SU-DHL-6 (cell line): ENCODE measurements around the gene NOTCH4.

ENCODE experiments used
- H2AFZ ChIP-seq: fragments of 200-600 bp; sonication (generic); 2 replicates; pipeline ENCODE4 v1.6.1; 2014; ENCODE audit warnings: low read depth, mild to moderate bottlenecking, moderate library complexity, mixed read lengths, antibody characterized with exemption, low read length; ENCODE audit not compliant: severe bottlenecking
- H3F3A ChIP-seq: fragments of 200-600 bp; shearing (Covaris generic); 2 replicates; pipeline ENCODE4 v1.6.0; 2016; ENCODE audit warnings: antibody characterized with exemption, mild to moderate bottlenecking; ENCODE audit not compliant: insufficient read depth
- H3K27ac ChIP-seq: fragments of 200-600 bp; sonication (generic); 2 replicates; pipeline ENCODE4 v1.5.1; 2016; ENCODE audit warnings: low read depth, mild to moderate bottlenecking, low read length, moderate library complexity, mixed read lengths
- H3K27me3 ChIP-seq: fragments of 200-600 bp; sonication (generic), shearing (Covaris generic); 2 replicates; pipeline ENCODE4 v1.6.0; 2014; ENCODE audit warnings: mild to moderate bottlenecking, low read length
- H3K36me3 ChIP-seq: fragments of 200-600 bp; sonication (generic); 2 replicates; pipeline ENCODE4 v1.6.1; 2014; ENCODE audit warnings: mild to moderate bottlenecking, low read length, mixed read lengths
- H3K4me2 ChIP-seq: fragments of 300-600, 200-600 bp; shearing (Covaris generic), sonication (generic); 2 replicates; pipeline ENCODE4 v1.6.0; 2014; ENCODE audit warnings: low read length, low read depth, mild to moderate bottlenecking; ENCODE audit not compliant: poor library complexity, severe bottlenecking
- H3K4me3 ChIP-seq: fragments of 200-600 bp; sonication (generic); 2 replicates; pipeline ENCODE4 v1.5.1; 2014; ENCODE audit warnings: antibody characterized with exemption, low read length, mild to moderate bottlenecking, mixed read lengths; ENCODE audit not compliant: insufficient read depth, poor library complexity, severe bottlenecking
- H3K79me2 ChIP-seq: fragments of 200-600 bp; sonication (generic); 2 replicates; pipeline ENCODE4 v1.6.1; 2014; ENCODE audit warnings: mild to moderate bottlenecking, low read length, moderate library complexity; ENCODE audit not compliant: insufficient read depth
- H3K9ac ChIP-seq: fragments of 200-600 bp; sonication (generic); 2 replicates; pipeline ENCODE4 v1.7.0; 2014; ENCODE audit warnings: mild to moderate bottlenecking, low read length
- H3K9me2 ChIP-seq: fragments of 200-600 bp; sonication (generic); replicated peaks from 2 replicates; pipeline ENCODE4 v1.6.1; 2014; ENCODE audit warnings: low read length; ENCODE audit not compliant: insufficient read depth
- H3K9me3 ChIP-seq: fragments of 200-600 bp; sonication (generic); 2 replicates; pipeline ENCODE4 v1.6.1; 2014; ENCODE audit warnings: low read length, mixed read lengths; ENCODE audit not compliant: insufficient read depth
- H4K20me1 ChIP-seq: fragments of 200-600 bp; sonication (generic); 2 replicates; pipeline ENCODE4 v1.6.1; 2014; ENCODE audit warnings: low read depth, mild to moderate bottlenecking, antibody characterized with exemption, low read length, moderate library complexity, mixed read lengths
- EZH2phosphoT487 ChIP-seq: fragments of 200-600 bp; sonication (generic), shearing (Covaris generic); conservative IDR thresholded peaks from 2 replicates; pipeline ENCODE4 v1.6.1; 2018; ENCODE audit warnings: mild to moderate bottlenecking, antibody characterized with exemption, low read length, moderate library complexity, mixed read lengths
- TF ChIP-seq, protein P1 (sequence below): fragments of 200-600 bp; sonication (generic); IDR thresholded peaks from one replicate; pipeline ENCODE4 v1.5.1; 2017; ENCODE audit warnings: antibody characterized with exemption, mild to moderate bottlenecking, low read length, moderate library complexity; ENCODE audit not compliant: insufficient read depth, poor library complexity, severe bottlenecking

NOTCH4 gene

DNA sequence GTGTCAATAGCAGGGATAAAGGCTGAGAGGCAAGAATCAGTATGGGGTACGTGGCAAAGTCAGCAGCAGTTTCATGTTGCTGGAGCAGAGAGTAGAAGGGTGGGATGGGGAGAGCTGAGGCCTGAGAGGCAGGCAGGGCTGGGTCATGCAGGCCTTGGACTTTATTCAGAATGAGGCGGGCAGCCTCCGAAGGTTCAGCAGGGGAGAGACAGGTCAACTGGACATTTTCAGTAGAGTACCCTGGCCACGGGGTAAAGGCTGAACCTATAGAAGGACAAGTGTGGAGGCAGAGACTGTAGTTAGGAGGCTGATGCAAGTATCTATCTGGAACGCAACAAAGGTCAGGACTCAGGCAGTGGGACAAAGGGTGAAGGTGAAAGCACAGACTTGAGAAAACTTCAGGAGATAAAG, 13.7 kb downstream of the NOTCH4 start:
- Histone ChIP-seq H3K36me3 (no peaks in the 10 kb centered on the region), H3K9me3 (no peaks in the 10 kb centered on the region), H2AFZ (no peak overlapping the region), H3K79me2 (no peaks in the 10 kb centered on the region), H3K27me3 (no peaks in the 10 kb centered on the region), H3K9me2 (no peaks in the 10 kb centered on the region), H3F3A (no peaks in the 10 kb centered on the region), H3K4me2 (no peak overlapping the region), H3K27ac (no peak overlapping the region), H3K9ac (no peak overlapping the region), H3K4me3 (no peak overlapping the region), H4K20me1 (no peaks in the 10 kb centered on the region)
- no peak for TF ChIP-seq EZH2phosphoT487
- TF ChIP-seq, protein P1, sequence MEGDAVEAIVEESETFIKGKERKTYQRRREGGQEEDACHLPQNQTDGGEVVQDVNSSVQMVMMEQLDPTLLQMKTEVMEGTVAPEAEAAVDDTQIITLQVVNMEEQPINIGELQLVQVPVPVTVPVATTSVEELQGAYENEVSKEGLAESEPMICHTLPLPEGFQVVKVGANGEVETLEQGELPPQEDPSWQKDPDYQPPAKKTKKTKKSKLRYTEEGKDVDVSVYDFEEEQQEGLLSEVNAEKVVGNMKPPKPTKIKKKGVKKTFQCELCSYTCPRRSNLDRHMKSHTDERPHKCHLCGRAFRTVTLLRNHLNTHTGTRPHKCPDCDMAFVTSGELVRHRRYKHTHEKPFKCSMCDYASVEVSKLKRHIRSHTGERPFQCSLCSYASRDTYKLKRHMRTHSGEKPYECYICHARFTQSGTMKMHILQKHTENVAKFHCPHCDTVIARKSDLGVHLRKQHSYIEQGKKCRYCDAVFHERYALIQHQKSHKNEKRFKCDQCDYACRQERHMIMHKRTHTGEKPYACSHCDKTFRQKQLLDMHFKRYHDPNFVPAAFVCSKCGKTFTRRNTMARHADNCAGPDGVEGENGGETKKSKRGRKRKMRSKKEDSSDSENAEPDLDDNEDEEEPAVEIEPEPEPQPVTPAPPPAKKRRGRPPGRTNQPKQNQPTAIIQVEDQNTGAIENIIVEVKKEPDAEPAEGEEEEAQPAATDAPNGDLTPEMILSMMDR = no peak

DNA sequence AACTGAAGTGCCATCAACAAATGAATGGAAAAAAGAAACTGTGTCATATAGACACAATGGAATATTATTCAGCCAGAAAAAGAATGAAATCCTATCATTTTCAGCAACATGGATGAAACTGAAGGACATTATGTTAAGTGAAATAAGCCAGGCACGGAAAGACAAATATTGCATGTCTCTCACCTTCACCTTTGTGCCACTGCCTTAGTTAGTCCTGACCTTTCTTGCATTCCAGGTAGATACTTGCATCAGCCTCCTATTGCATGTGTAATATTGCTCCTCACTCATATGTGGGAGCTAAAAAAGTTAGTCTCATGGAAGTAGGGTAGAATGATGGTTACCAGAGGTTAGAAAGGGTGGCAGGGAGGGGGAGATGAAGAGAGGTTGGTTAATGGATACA, 14.9 kb downstream of the NOTCH4 start:
- H3K9ac ChIP-seq = no peak overlapping the region

DNA sequence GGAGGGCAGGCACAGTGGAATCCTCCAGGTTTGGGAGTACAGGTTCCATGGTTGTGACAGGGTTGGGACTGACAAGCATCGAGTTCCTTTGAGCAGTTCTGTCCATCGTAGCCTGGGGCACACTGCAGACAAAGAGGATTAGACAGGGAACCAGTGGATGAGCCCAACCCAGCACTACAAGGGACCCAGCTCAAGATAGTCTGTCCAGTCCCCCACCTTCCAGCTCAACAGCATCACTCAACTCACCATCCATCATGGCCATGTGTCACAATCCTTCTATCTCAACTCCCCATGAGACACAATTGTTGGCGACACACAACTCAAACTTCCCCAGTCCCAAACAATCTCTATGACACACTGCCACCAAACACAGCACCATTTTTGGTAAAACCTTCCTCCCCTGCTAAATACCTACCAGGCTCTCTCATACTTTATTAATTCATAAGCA, 19.6 kb downstream of the NOTCH4 start:
- no peak for TF ChIP-seq EZH2phosphoT487
- TF ChIP-seq, protein P1 = no peak
- no peak overlapping the region for H3K4me2 ChIP-seq
- no peak overlapping the region for H2AFZ ChIP-seq
- H3K4me3 ChIP-seq = no peak overlapping the region
- no peak overlapping the region for H3K9ac ChIP-seq
- H4K20me1 ChIP-seq = no peaks in the 10 kb centered on the region
- H3K27me3 ChIP-seq = no peaks in the 10 kb centered on the region
- no peaks in the 10 kb centered on the region for H3K36me3 ChIP-seq
- H3K79me2 ChIP-seq = no peaks in the 10 kb centered on the region
- H3K9me2 ChIP-seq = no peaks in the 10 kb centered on the region
- H3F3A ChIP-seq = no peaks in the 10 kb centered on the region
- no peaks in the 10 kb centered on the region for H3K9me3 ChIP-seq
- H3K27ac ChIP-seq = no peak overlapping the region

More for the DNA sequence above, 14.9 kb downstream of the NOTCH4 start:
- no peak overlapping the region for H3K4me3 ChIP-seq
- H3K9me2 ChIP-seq = no peaks in the 10 kb centered on the region
- no peak overlapping the region for H3K4me2 ChIP-seq
- no peaks in the 10 kb centered on the region for H3K36me3 ChIP-seq
- no peaks in the 10 kb centered on the region for H4K20me1 ChIP-seq
- TF ChIP-seq EZH2phosphoT487 = no peak
- TF ChIP-seq, protein P1 = no peak
- no peaks in the 10 kb centered on the region for H3F3A ChIP-seq
- no peaks in the 10 kb centered on the region for H3K27me3 ChIP-seq
- H3K79me2 ChIP-seq = no peaks in the 10 kb centered on the region
- no peaks in the 10 kb centered on the region for H3K9me3 ChIP-seq
- no peak overlapping the region for H3K27ac ChIP-seq
- no peak overlapping the region for H2AFZ ChIP-seq
